Measurements from ENCODE around the gene CFAP210.

CFAP210 gene

GRCh38 chr2:169694113-169694893 is at the start of gene CFAP210, which contains the start of gene PHOSPHO2:
Gene CFAP210 (minus strand): TSS chr2:169694405. CDS start chr2:169694327, 78 bp downstream.
Gene PHOSPHO2 (plus strand): TSS chr2:169694469. CDS start chr2:169700972, 6,503 bp downstream.
- peak; percentile 99 for DNase-seq

DNA sequence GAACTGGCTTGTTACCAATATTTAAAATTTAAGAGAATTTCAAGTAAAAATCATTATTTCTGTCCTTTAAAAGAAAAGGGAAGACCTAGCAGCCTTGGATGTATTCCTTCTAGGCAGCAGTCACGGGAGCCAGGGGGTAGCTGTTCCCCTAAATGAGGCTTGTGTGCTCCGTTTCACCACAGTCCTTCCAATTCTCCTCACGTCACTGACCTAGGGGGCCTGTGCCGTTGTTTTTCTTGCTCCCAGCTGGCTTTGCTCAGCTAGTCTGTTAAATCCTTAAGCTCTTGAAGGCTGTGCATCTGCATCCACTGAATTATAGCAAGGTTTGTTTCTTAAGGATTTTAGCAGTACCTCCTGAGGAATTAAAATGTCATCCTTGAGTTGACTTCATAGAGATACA is 49.3 kb upstream of the CFAP210 start:
- DNase-seq = no peak

GRCh38 chr2:169739351-169739750 is 45.1 kb upstream of the CFAP210 start:
- DNase-seq = no peak

DNA sequence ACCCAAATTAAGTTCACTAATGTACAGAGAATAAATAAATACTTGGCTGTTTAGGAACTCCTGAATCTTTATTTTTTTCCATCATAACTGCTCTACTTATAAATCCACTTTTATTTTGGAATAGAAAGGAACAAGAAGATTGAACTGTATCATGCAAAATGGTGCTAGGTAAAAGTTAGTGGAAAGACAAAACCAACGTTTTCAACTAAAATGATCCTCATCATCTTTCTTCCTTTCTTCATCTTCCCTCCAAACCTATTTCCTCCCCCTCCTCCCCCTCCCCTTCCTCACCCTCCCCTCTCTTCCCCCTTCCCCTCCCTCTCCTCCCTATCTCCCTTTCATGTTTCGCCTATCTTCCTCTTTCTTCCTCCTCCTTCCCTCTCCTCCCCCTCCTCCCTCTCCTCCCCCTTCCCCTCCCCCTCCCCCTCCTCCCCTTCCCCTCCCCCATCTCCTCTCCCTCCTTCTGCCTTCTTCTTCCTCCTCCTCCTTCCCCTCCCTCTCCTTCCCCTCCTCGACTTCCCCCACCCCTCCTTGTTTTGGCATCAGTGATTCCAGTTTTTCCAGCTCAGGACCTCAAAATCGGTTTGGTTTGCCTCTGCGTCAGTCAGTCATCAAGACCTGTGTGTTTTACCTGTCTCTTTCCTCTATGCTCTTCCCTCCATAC is 44.5 kb upstream of the CFAP210 start:
- DNase-seq = no peak

DNA sequence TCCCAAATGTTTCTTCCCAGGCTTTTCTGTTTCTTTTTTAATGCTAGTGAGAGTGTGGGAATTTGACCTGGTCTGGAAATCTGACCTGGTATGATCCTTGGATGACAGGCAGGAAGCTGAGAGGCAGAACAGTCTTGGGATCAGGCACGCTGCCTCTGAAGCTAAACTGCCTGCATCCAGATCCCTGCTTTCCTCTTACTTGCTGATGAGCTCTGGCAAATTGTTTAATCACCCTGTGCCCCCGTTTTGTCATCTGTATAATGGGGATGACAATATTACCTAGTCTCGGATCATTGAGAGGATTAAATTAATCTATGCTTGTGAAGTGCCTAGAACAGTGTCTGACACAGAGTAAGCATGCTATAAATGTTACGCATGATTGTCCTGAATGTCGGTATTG is 42.7 kb upstream of the CFAP210 start:
- DNase-seq = no peak

GRCh38 chr2:169735623-169736022 is 41.4 kb upstream of the CFAP210 start:
- DNase-seq = no peak

DNA sequence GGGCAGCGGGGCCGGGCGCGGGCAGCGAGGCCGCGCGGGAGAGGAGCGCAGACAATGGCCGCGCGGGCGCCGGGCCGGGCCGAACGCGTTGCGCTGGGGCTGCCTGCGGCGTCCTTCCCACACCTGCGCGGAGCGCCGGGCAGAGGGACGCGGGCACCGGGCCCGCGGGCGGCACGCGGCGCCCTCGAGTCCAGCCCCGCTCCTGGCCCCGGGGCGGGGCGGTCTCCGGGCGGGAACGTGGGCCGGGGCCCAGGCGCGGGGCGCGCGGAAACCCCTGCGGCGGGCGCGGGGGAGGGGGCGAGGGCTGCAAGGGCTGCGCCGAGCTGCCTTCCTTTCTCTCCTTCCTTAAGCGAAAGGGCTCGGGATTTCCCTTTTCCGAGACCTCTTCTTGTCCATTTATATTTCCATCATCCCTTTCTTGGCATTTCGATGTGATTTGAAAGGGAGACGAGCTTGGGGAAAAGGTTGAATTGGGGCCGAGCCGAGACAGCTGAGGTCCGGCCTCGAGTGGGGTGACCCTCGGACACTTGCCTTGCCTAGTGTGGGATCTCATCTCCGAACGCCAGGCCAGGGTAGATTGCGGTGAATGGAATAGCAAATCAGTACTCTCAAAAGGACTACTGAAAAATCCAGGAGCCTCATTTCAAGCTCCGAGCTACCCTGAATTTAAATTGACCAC is 40.1 kb upstream of the CFAP210 start:
- DNase-seq = no peak

- no peak for DNase-seq
Measured at GRCh38 chr2:169732583-169733358, 38.6 kb upstream of the CFAP210 start.

DNA sequence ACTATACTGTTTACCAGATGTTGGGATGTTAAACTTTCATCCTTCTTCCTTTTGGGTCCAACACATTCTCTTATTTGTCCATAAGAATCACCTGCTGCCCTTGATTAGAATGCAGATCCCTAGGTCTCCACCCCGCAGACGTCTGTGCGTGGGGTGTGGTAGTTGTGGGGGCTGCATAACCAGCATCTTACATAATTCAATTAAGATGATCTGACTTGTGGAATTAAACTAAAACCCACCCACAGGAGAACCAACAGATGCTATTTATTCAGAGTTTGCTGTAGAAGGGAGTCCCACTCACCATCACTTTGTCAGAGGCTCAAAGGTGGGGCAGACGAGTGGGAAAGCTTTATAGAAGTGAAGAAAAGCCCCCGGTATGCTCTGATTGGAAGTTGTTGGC is 37.9 kb upstream of the CFAP210 start:
- no peak for DNase-seq

- DNase-seq = no peak
Measured at GRCh38 chr2:169729274-169729605, 35.0 kb upstream of the CFAP210 start.

- no peak for DNase-seq
Measured at GRCh38 chr2:169727065-169727464, 32.9 kb upstream of the CFAP210 start.

DNA sequence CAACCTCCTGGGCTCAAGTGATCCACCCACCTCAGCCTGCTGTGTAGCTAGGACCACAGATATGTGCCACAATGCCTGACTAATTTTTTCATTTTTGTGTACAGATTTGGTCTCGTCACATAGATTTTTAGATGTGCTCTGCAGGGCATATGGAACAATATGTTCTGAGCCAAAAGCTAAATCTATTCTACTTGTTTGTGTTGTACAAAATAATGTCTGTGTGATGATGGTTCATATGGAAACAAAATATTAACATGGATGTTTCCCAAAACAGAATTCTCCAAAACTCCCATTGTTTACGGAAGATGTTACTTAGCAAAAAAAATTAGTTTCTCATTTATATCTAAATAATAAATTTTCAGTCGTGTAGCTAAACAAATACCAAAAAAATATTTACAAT is 26.8 kb upstream of the CFAP210 start:
- DNase-seq = no peak

DNA sequence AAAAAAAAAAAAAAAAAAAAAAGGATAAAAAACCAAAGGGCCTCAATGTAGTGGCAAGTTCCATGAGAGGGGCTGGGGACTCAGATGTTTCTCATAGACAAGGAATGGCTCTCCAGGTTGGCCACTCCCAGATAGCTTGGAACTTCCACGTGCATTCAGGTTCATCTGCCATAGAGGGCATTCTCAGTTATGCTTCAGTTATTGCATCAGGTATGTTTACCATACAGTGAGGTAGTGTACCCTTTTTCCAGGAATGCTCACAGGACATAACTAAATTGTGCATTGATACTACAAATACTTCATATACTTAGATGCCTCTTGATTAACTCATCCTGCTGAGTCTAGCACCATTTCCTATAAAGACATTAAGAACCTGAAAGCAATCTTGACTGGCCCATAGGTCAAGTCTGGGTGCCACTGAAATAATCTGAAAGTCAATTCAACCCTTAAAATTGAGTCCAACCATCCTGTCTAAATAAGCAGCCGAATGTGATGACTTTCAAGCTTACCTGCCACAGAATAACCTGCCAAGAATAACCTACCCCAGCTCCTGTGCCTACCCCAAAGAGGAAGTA is 24.8 kb upstream of the CFAP210 start:
- DNase-seq = no peak

DNA sequence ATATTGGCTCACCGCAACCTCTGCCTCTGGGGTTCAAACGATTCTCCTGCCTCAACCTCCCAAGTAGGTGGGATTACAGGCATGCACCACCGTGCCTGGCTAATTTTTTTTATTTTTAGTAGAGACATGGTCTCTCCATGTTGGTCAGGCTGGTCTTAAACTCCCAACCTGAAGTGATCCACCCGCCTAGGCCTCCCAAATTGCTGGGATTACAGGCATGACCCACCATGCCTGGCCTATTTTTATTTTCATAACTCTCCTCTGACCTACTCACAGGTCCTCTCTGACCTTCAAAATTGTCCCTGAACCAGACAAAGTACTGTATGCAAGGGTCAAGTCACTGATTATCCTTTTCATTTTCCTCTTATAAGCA is 23.5 kb upstream of the CFAP210 start:
- no peak for DNase-seq

DNA sequence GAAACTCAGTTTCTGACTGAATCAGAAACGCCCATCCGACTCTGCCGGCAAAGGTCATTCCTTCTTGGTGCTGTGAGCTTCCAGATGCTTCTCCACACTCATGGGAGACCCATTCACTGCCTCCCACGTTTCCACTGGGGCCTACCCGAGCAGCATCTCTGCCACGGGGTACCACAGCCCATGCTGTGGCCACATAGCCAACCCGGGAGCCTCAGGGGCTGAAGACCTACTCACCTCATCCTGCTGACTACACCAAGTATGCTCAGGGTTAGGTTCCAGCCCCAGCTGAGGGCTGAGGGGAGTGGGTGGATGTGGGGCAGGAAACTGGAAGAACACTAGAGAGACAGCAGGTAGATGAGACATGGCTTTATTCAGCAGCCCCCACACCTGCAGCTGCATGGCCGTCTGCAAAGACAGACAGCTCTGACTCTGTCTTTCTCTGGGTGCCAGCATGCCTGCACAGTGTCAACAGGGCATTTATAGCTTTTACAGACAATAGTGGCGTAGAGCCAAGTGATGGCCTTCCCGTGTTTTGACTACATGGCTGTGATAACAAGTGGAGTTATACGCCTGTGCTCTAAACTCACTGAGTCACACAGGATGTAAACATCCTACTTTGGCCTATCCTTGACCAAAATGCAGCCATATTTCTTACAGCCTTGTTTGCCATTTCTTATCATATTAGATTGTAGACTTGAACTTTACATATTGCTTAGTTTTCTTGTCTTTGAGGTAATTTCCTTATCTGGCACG is 22.9 kb upstream of the CFAP210 start:
- DNase-seq = no peak

- DNase-seq = no peak
Measured at GRCh38 chr2:169716238-169716886, 22.2 kb upstream of the CFAP210 start.

DNA sequence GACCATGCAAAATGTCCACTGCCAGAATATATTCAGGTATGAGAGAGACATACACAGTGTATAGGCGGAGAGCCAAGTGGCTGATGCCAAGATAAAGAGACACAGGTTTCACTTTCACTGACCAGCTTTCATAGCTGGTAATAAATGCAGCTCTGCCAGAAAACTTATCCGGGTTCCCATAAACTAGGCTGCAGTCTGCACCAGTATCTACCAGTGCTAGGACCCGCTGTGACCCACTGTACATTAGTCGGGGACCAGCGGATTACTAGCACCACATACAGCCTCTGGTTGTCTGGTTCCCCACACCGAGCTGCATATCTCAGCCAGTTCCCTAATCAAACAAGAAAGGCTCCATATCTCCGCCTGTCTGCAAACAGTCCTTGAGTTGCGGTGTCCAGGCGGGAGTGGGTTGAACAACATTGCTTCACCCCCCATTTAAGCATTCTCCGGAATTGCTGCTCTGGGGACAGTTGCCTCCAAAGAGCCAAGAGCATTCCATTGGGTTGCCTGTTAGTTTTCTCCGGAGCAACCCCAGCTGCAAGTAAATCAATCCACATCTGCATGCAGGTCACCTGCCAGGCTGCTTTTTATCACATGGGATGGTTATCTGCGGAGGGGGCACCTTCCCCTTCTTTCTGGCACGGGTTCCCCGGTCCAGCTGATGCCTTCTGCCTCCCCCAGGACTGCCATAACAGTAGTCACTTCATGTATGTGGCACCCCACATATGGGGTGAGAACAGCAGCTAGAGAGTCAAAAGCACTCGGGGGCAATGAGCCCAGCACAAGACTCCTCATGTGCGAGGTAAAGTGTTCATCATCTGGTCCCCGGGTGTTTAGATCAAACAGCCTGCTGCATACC is 21.4 kb upstream of the CFAP210 start:
- no peak for DNase-seq

GRCh38 chr2:169714699-169715098 is 20.5 kb upstream of the CFAP210 start:
- no peak for DNase-seq

- DNase-seq = no peak
Measured at GRCh38 chr2:169713331-169713730, 19.1 kb upstream of the CFAP210 start.

- DNase-seq = no peak
Measured at GRCh38 chr2:169712791-169713227, 18.6 kb upstream of the CFAP210 start.
